Mesenchymal stem cell (in vitro differentiated cells and primary cell): Measurements from ENCODE around the gene ERBB2.
"Not testable (repeated sequence)": the region's sequence is repeated elsewhere in the genome, so short reads cannot be mapped to it uniquely, and the experiment has no call there.

Experiments used
- DNase-seq: peaks from one replicate; pipeline ENCODE4 v3.0.0-alpha.2; 2013
- H2AFZ ChIP-seq: one replicate; pipeline ENCODE4 v1.6.1; 2013; ENCODE audit warnings: low read depth, mild to moderate bottlenecking, control low read depth, inconsistent platforms, low read length, moderate library complexity
- H2AK5ac ChIP-seq: 2 replicates; pipeline ENCODE4 v1.6.1; 2013; ENCODE audit warnings: low read length, moderate library complexity, mild to moderate bottlenecking, inconsistent platforms; ENCODE audit not compliant: severe bottlenecking
- H2BK120ac ChIP-seq: one replicate; pipeline ENCODE4 v1.6.1; 2013; ENCODE audit warnings: low read depth, mild to moderate bottlenecking, inconsistent platforms, low read length, moderate library complexity
- H2BK12ac ChIP-seq, 2 experiments: one replicate each; pipeline ENCODE4 v1.6.1; 2013; ENCODE audit warnings: inconsistent platforms in 2 of 2, low read length in 2 of 2, mild to moderate bottlenecking in 2 of 2, moderate library complexity in 2 of 2, control low read depth in 1 of 2
- H2BK15ac ChIP-seq: one replicate; pipeline ENCODE4 v1.6.1; 2013; ENCODE audit warnings: mild to moderate bottlenecking, low read depth, inconsistent platforms; ENCODE audit not compliant: poor library complexity, severe bottlenecking
- H2BK5ac ChIP-seq: 2 replicates; pipeline ENCODE4 v1.6.1; 2013; ENCODE audit warnings: low read depth, mild to moderate bottlenecking, low read length, control low read depth, inconsistent platforms; ENCODE audit not compliant: poor library complexity, severe bottlenecking
- H3K14ac ChIP-seq, 2 experiments: one replicate each; pipeline ENCODE4 v1.6.1; 2013; ENCODE audit warnings: inconsistent platforms in 2 of 2, low read length in 2 of 2, control low read depth in 1 of 2, mild to moderate bottlenecking in 1 of 2, moderate library complexity in 1 of 2
- H3K18ac ChIP-seq, 2 experiments: one replicate each; pipeline ENCODE4 v1.6.1; 2013; ENCODE audit warnings: inconsistent platforms in 2 of 2, low read length in 2 of 2, control low read depth in 1 of 2, low read depth in 1 of 2, mild to moderate bottlenecking in 1 of 2
- H3K23ac ChIP-seq, 2 experiments: one replicate each; pipeline ENCODE4 v1.6.1; 2013; ENCODE audit warnings: inconsistent platforms in 2 of 2, low read length in 2 of 2, mild to moderate bottlenecking in 2 of 2, moderate library complexity in 2 of 2, control low read depth in 1 of 2
- H3K27ac ChIP-seq: 2 replicates; pipeline ENCODE4 v1.5.1; 2013; ENCODE audit warnings: mild to moderate bottlenecking, moderate library complexity, low read length, control low read depth, inconsistent platforms; ENCODE audit not compliant: poor library complexity, severe bottlenecking
- H3K27me3 ChIP-seq, 2 experiments: 2 replicates each; pipeline versions ENCODE4 v1.6.1 to v1.7.0; 2013; ENCODE audit warnings: low read length in 2 of 2, mild to moderate bottlenecking in 2 of 2, moderate library complexity in 2 of 2, control low read depth in 1 of 2, inconsistent platforms in 1 of 2; ENCODE audit not compliant: control insufficient read depth in 1 of 2, insufficient read depth in 1 of 2
- H3K36me3 ChIP-seq, 2 experiments: 2 replicates each; pipeline versions ENCODE4 v1.6.1 to v1.7.0; 2013; ENCODE audit warnings: low read length in 2 of 2, control low read depth in 1 of 2, inconsistent platforms in 1 of 2, low read depth in 1 of 2, mild to moderate bottlenecking in 1 of 2; ENCODE audit not compliant: insufficient read depth in 2 of 2, control insufficient read depth in 1 of 2
- H3K4ac ChIP-seq, 2 experiments: one replicate each; pipeline ENCODE4 v1.6.1; 2013; ENCODE audit warnings: inconsistent platforms in 2 of 2, low read length in 2 of 2, mild to moderate bottlenecking in 2 of 2, moderate library complexity in 2 of 2, control low read depth in 1 of 2, low read depth in 1 of 2
- H3K4me1 ChIP-seq: 2 replicates; pipeline ENCODE4 v1.6.1; 2013; ENCODE audit warnings: low read depth, low read length, control low read depth; ENCODE audit not compliant: control insufficient read depth, insufficient read depth
- H3K4me2 ChIP-seq: 2 replicates; pipeline ENCODE4 v1.6.1; 2013; ENCODE audit warnings: low read length, mild to moderate bottlenecking, inconsistent platforms; ENCODE audit not compliant: poor library complexity, severe bottlenecking
- H3K4me3 ChIP-seq, 2 experiments: 2 replicates each; pipeline versions ENCODE4 v1.5.1 to v1.7.0; 2013; ENCODE audit warnings: low read length in 2 of 2, mild to moderate bottlenecking in 2 of 2, control low read depth in 1 of 2, low read depth in 1 of 2; ENCODE audit not compliant: insufficient read depth in 1 of 2
- H3K79me1 ChIP-seq: replicated peaks from 2 replicates; pipeline ENCODE4 v1.6.1; 2013; ENCODE audit warnings: mild to moderate bottlenecking, control low read depth, low read length, inconsistent platforms; ENCODE audit not compliant: poor library complexity, severe bottlenecking
- H3K9ac ChIP-seq: 2 replicates; pipeline ENCODE4 v1.7.0; 2013; ENCODE audit warnings: mild to moderate bottlenecking, low read length, moderate library complexity
- H3K9me3 ChIP-seq: 2 replicates; pipeline ENCODE4 v1.7.0; 2013; ENCODE audit warnings: mild to moderate bottlenecking, low read length; ENCODE audit not compliant: control insufficient read depth
- H4K8ac ChIP-seq: one replicate; pipeline ENCODE4 v1.6.1; 2013; ENCODE audit warnings: inconsistent platforms, mild to moderate bottlenecking, low read length, moderate library complexity
- H4K91ac ChIP-seq: one replicate; pipeline ENCODE4 v1.6.1; 2013; ENCODE audit warnings: mild to moderate bottlenecking, low read length, inconsistent platforms
- WGBS: methylation state at CpG from one replicate; pipeline ENCODE4 v1.1.7; 2013; ENCODE audit warnings: mixed read lengths; 5-methylcytosine and 5-hydroxymethylcytosine counted together

ERBB2 gene

DNA sequence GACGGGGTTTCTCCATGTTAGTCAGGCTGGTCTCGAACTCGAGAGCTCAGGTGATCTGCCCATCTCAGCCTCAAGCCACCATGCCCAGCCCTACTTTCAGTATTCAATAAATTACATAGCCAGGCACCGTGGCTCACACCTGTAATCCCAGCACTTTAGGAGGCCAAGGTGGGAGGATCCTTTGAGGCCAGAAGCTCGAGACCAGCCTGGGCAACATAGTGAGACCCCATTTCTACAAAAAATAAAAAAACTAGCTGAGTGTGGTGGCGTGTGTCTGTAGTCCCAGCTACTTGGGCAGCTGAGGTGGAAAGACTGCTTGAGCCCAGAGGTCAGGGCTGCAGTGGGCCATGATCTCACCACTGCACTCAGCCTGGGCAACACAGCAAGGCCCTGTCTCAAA lies 22.2 kb downstream of the ERBB2 start:
- no peak overlapping the region for H3K9ac ChIP-seq
- no peak overlapping the region for H2AFZ ChIP-seq
- no peak overlapping the region for H3K4me2 ChIP-seq
- H2BK15ac ChIP-seq, result no peak overlapping the region
- H2AK5ac ChIP-seq, result no peak overlapping the region
- no peak overlapping the region for H2BK5ac ChIP-seq
- H3K4ac ChIP-seq, result no peak overlapping the region
- H3K14ac ChIP-seq, result no peak overlapping the region
- no peak overlapping the region for H3K18ac ChIP-seq
- no peak overlapping the region for H3K23ac ChIP-seq
- H3K4me1 ChIP-seq, result peaks cover 6% of the 10 kb centered on the region
- DNase-seq, result no peak
- H3K27me3 ChIP-seq, result no peaks in the 10 kb centered on the region
- H2BK120ac ChIP-seq, result no peak overlapping the region
- H3K27ac ChIP-seq, result no peak overlapping the region
- 93% methylated on average over 4 of the region's 6 CpGs for WGBS
- H3K9me3 ChIP-seq, result no peaks in the 10 kb centered on the region
- no peak overlapping the region for H2BK12ac ChIP-seq
- no peak overlapping the region for H3K4me3 ChIP-seq
- no peak overlapping the region for H4K91ac ChIP-seq
- H3K36me3 ChIP-seq, result peaks cover 50 to 71% of the 10 kb centered on the region in 2 experiments
- no peak overlapping the region for H4K8ac ChIP-seq
- H3K79me1 ChIP-seq, result peaks cover 12% of the 10 kb centered on the region

DNA sequence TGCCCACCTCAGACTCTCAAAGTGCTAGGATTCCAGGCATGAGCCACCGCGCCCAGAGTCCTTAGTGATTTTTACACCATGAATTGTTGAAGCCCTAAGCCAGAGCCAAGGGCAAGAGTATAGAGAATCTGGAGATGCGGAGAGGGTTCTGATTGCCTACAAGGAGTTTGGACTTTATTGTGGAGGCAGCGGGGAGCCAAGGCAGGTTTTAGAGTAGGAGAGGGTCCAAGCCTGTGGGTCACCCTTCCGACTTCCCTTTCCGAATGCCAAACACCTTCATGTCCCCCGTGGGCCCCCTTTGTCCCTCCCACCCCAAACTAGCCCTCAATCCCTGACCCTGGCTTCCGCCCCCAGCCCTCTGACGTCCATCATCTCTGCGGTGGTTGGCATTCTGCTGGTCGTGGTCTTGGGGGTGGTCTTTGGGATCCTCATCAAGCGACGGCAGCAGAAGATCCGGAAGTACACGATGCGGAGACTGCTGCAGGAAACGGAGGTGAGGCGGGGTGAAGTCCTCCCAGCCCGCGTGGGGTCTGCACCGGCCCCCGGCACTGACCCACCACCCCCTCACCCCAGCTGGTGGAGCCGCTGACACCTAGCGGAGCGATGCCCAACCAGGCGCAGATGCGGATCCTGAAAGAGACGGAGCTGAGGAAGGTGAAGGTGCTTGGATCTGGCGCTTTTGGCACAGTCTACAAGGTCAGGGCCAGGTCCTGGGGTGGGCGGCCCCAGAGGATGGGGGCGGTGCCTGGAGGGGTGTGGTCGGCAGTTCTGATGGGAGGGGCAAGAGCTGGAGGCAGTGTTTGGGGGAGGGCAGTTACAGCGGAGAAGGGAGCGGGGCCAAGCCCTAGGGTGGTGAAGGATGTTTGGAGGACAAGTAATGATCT lies 23.3 kb downstream of the ERBB2 start:
- no peak overlapping the region for H2BK120ac ChIP-seq
- no peak overlapping the region for H2BK12ac ChIP-seq
- H4K91ac ChIP-seq, result no peak overlapping the region
- H4K8ac ChIP-seq, result no peak overlapping the region
- peaks cover 16% of the 10 kb centered on the region for H3K79me1 ChIP-seq
- no peak overlapping the region for H3K23ac ChIP-seq
- no peaks in the 10 kb centered on the region for H3K27me3 ChIP-seq
- peaks cover 6% of the 10 kb centered on the region for H3K4me1 ChIP-seq
- no peak overlapping the region for H2BK15ac ChIP-seq
- no peak overlapping the region for H3K4me3 ChIP-seq
- no peak overlapping the region for H3K9ac ChIP-seq
- WGBS, result 92% methylated on average over 22 of the region's 34 CpGs
- no peak overlapping the region for H3K27ac ChIP-seq
- H3K14ac ChIP-seq, result no peak overlapping the region
- DNase-seq, result no peak
- peaks cover 51 to 76% of the 10 kb centered on the region in 2 experiments for H3K36me3 ChIP-seq
- H3K4me2 ChIP-seq, result no peak overlapping the region
- no peak overlapping the region for H3K4ac ChIP-seq
- no peak overlapping the region for H2BK5ac ChIP-seq
- no peak overlapping the region for H2AFZ ChIP-seq
- no peak overlapping the region for H2AK5ac ChIP-seq
- H3K18ac ChIP-seq, result no peak overlapping the region
- H3K9me3 ChIP-seq, result no peaks in the 10 kb centered on the region

DNA sequence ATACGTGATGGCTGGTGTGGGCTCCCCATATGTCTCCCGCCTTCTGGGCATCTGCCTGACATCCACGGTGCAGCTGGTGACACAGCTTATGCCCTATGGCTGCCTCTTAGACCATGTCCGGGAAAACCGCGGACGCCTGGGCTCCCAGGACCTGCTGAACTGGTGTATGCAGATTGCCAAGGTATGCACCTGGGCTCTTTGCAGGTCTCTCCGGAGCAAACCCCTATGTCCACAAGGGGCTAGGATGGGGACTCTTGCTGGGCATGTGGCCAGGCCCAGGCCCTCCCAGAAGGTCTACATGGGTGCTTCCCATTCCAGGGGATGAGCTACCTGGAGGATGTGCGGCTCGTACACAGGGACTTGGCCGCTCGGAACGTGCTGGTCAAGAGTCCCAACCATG lies 24.9 kb downstream of the ERBB2 start:
- Histone ChIP-seq H2BK12ac (no peak overlapping the region), H2AK5ac (no peak overlapping the region), H4K91ac (no peak overlapping the region), H3K23ac (no peak overlapping the region), H3K27me3 (no peaks in the 10 kb centered on the region), H3K9me3 (no peaks in the 10 kb centered on the region), H3K79me1 (peaks cover 16% of the 10 kb centered on the region), H3K18ac (no peak overlapping the region), H3K9ac (no peak overlapping the region), H2BK15ac (no peak overlapping the region), H4K8ac (no peak overlapping the region), H2BK5ac (no peak overlapping the region), H3K4ac (no peak overlapping the region), H3K4me3 (no peak overlapping the region), H2AFZ (no peak overlapping the region), H3K4me2 (no peak overlapping the region), H3K4me1 (peaks cover 11% of the 10 kb centered on the region), H3K14ac (no peak overlapping the region), H2BK120ac (no peak overlapping the region), H3K36me3 (peaks cover 53 to 79% of the 10 kb centered on the region in 2 experiments), H3K27ac (no peak overlapping the region)
- 97% methylated on average over 13 of the region's 13 CpGs for WGBS
- DNase-seq, result no peak

DNA sequence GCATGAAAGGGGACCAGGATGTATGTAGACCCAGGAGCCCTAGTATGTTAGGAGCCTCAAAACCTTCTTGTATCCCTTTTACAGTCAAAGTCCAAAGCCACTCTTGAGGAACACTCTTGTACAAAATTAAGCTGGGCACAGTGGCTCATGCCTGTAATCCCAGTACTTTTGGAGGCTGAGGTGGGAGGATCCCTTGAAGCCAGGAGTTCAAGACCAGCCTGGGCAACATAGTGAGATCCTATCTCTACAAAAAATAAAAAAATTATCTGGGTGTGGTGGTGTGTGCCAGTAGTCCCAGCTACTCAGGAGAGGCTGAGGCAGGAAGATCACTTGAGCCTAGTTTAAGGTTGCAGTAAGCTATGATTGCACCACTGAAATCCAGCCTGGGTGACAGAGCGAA lies 26.1 kb downstream of the ERBB2 start:
- no CpG with 5 or more reads among the region's 1 CpG for WGBS
- not testable (repeated sequence) for H3K18ac ChIP-seq, H2BK15ac ChIP-seq, H2AK5ac ChIP-seq, H3K23ac ChIP-seq, H4K91ac ChIP-seq, H3K27ac ChIP-seq, DNase-seq, H3K14ac ChIP-seq, H3K9me3 ChIP-seq, H3K4ac ChIP-seq, H3K27me3 ChIP-seq, H3K9ac ChIP-seq, H2BK12ac ChIP-seq, H2AFZ ChIP-seq, H2BK5ac ChIP-seq, H4K8ac ChIP-seq, H3K4me2 ChIP-seq, H3K4me3 ChIP-seq, H2BK120ac ChIP-seq
- Histone ChIP-seq H3K36me3 (peaks cover 47 to 69% of the 10 kb centered on the region in 2 experiments), H3K4me1 (peaks cover 11% of the 10 kb centered on the region), H3K79me1 (peaks cover 20% of the 10 kb centered on the region)
